Fibroblast of lung (primary cell): ENCODE measurements around the gene RAI1.

Experiments
- EZH2 ChIP-seq: IDR thresholded peaks from 2 replicates; pipeline ENCODE4 v1.5.1; 2012; ENCODE audit warnings: low read length, control low read depth, mild to moderate bottlenecking; ENCODE audit errors: missing control alignments
- TF ChIP-seq, protein P1 (sequence below), 2 donors: IDR thresholded peaks in 1 of 2; conservative IDR thresholded peaks in 1 of 2; 1 replicate in 1 of 2; 2 replicates in 1 of 2; pipeline ENCODE4 v1.5.1; 2011 to 2012; ENCODE audit warnings: low read length in 2 of 2, control low read depth in 1 of 2, inconsistent platforms in 1 of 2, low read depth in 1 of 2, mild to moderate bottlenecking in 1 of 2

DNA sequence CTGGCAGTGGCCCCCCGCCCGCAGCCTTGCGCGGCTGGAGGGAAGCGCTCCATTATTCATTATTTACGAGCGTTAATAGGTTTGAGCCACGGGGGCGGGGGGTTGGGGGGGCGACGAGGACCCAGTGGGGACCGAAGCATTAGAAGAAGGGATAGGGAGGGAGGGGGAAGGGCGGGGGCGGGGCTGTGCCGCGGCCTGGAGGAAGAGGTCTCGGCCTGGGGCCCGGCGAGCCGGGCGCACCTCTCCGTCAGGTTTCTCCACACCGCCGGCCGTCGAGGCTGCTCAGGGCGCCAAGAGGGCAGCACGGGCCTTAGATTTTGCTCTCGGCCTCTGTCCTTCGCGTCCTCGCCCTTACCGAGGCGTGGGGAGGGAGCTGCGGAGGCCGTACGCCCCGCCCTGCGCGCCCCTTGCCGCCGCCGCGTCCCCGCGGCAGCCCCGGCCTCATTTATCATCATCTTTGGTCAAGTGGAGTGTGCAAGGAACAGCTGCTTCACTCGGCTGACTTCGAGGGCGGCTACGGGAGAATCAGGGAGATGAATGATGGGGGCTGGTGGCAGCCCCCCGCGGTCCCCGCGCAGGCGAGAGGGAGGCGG is 101.4 kb downstream of the RAI1 start:
- TF ChIP-seq, protein P1, sequence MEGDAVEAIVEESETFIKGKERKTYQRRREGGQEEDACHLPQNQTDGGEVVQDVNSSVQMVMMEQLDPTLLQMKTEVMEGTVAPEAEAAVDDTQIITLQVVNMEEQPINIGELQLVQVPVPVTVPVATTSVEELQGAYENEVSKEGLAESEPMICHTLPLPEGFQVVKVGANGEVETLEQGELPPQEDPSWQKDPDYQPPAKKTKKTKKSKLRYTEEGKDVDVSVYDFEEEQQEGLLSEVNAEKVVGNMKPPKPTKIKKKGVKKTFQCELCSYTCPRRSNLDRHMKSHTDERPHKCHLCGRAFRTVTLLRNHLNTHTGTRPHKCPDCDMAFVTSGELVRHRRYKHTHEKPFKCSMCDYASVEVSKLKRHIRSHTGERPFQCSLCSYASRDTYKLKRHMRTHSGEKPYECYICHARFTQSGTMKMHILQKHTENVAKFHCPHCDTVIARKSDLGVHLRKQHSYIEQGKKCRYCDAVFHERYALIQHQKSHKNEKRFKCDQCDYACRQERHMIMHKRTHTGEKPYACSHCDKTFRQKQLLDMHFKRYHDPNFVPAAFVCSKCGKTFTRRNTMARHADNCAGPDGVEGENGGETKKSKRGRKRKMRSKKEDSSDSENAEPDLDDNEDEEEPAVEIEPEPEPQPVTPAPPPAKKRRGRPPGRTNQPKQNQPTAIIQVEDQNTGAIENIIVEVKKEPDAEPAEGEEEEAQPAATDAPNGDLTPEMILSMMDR (conservative IDR thresholded peaks at IDR 0.05 in 1 of 2, IDR thresholded peaks at IDR 0.05 in 1 of 2; ENCODE audit: low read depth in 1 of 2, low read length in 2 of 2): no peak
- TF ChIP-seq EZH2: no peak
